Prostate gland (tissue), 2 donors: ENCODE data around the gene CADPS.

Experiments used
- CTCF ChIP-seq, 4 experiments: fragments of 200-600 bp in 2 of 4; fragments of 450-650 bp in 2 of 4; sonication (generic) in 2 of 4; IDR thresholded peaks; 1 replicate in 3 of 4; 2 replicates in 1 of 4; pipeline ENCODE4 v1.5.1; 2016 to 2019; ENCODE audit warnings: antibody characterized with exemption in 4 of 4, mild to moderate bottlenecking in 2 of 4, moderate library complexity in 2 of 4
- POLR2A ChIP-seq: fragments of 450-650 bp; IDR thresholded peaks from one replicate; pipeline ENCODE4 v1.6.1; 2016; ENCODE audit warnings: antibody characterized with exemption, mild to moderate bottlenecking
- POLR2AphosphoS5 ChIP-seq: sonication (generic); formaldehyde crosslinking; IDR thresholded peaks from one replicate; pipeline ENCODE4 v1.6.1; 2017; ENCODE audit warnings: antibody characterized with exemption

- TF ChIP-seq CTCF (IDR thresholded peaks at IDR 0.05) (no peak), POLR2A (no peak), POLR2AphosphoS5 (no peak)
Observed at GRCh38 chr3:62699728-62700127, 175.5 kb downstream of the CADPS start.
